ENCODE results near the gene ARHGAP27.

DNA sequence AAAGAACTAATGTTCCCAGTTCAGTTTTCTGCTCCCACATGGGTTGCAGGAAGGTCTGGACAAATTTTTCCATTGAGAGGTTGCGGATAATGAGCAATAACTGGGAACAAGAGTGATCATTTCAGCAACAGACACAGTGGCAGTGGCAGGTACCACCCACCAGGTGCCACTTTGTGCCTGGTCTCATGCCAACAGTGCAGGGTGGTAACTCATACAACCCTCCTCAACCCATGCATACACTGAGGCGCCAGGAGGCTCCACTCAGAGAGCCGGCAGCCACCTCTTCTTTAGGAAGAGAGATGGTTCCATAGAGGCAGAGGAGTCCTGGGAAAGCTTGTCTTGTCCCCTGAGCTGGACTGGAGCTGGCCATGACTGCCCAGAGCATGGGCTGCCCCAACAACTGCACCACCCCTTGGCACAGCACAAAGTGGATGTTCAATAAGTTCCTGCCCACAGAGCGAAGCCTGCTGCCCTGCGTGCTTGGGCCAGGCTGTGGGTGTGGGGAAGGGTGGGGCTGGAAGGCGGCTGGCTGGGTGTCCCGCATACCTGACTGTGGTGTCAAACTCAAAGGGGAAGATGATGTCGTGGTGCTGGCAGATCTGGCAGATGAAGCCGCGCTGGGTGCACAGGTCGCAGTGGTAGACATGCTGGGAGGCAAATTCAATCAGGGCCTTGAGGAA lies 6.4 kb upstream of the ARHGAP27 start:
- peak in 2 of 5 experiments; percentile 13 to 20 for TF ChIP-seq CTCF (IDR thresholded peaks at IDR 0.05)
- TF ChIP-seq POLR2A (IDR thresholded peaks at IDR 0.05), result no peak
- TF ChIP-seq POLR2AphosphoS5 (IDR thresholded peaks at IDR 0.05), result no peak
